NCI-H460 (cell line): ENCODE measurements around the gene MAP4. TPM values are rescaled to one million over a fixed set of nuclear protein-coding genes. Genes with fewer than 3 reads are reported as not detected.
A peak's percentile ranks its signal among the peaks of the same experiment; 100 is the strongest.
"Not testable (repeated sequence)": the region's sequence is repeated elsewhere in the genome, so short reads cannot be mapped to it uniquely, and the experiment has no call there.

Experiments used
- DNase-seq: peaks from one replicate; pipeline ENCODE4 v3.0.0-alpha.2; 2016; ENCODE audit warnings: low read depth; ENCODE audit errors: extremely low read depth
- total RNA-seq: library from RNA; depleted of rRNA; stranded (reverse); fragments of >200 nt; shearing (Covaris generic); gene quantifications from 2 replicates; pipeline ENCODE4 v1.2.3, GENCODE V29; 2014

MAP4 gene
- total RNA-seq, 1 experiment from 2014 or later, result 53.4 TPM

DNA sequence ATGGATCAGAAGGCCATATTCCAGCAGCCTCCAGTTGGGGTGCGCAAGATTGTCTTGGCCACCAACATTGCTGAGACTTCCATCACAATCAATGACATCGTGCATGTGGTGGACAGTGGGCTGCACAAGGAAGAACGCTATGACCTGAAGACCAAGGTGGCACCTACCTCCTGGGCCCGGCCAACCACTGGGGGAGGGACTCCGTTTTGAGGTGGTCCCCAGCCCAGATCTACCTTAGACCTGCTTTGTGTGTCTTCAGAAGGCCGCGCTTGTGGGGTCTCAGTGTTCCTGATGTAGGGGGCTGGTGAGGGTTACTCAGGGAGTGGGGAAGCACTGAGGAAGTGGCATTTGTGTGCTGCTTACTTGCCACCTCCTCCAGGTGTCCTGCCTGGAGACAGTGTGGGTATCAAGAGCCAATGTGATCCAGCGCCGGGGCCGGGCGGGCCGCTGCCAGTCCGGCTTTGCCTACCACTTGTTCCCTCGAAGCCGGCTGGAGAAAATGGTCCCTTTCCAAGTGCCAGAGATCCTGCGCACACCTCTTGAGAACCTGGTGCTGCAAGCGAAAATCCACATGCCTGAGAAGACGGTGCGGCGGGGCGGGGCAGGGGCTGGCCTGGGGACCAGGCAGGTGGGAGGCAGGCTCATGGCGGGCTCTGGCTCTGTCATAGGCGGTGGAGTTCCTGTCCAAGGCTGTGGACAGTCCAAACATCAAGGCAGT, 168.3 kb downstream of the MAP4 start:
- no peak for DNase-seq

DNA sequence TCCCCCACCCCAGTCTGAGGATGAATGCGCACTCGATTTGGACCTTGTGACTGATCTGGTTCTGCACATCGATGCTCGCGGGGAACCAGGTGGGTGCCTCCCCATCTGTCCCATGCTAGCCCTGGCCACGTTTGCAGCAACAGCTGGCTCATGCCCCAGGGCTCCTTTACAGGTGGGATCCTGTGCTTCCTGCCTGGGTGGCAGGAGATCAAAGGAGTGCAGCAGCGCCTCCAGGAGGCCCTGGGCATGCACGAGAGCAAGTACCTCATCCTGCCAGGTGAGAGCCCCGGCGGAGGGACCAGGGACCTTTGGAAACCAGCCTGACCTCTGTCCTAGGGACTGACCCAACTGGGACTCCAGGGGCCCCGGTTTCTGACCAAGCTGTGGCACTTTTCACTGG, 169.0 kb downstream of the MAP4 start:
- DNase-seq, result no peak

DNA sequence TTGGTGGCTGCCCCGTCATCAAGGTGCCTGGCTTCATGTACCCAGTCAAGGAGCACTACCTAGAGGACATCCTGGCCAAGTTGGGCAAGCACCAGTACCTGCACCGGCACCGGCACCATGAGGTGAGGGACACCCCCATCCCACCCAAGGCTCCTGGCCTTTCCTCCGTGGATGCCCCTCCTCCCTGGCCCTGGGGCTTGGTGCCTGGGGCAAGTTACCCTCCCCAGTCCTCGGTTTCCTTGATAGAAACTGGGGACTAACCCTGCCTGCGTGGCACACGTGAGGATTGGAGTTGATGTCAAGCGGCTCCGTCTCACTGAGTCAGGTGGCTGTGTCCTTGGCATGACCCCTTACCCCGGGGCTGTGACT, 169.4 kb downstream of the MAP4 start:
- DNase-seq, result no peak

DNA sequence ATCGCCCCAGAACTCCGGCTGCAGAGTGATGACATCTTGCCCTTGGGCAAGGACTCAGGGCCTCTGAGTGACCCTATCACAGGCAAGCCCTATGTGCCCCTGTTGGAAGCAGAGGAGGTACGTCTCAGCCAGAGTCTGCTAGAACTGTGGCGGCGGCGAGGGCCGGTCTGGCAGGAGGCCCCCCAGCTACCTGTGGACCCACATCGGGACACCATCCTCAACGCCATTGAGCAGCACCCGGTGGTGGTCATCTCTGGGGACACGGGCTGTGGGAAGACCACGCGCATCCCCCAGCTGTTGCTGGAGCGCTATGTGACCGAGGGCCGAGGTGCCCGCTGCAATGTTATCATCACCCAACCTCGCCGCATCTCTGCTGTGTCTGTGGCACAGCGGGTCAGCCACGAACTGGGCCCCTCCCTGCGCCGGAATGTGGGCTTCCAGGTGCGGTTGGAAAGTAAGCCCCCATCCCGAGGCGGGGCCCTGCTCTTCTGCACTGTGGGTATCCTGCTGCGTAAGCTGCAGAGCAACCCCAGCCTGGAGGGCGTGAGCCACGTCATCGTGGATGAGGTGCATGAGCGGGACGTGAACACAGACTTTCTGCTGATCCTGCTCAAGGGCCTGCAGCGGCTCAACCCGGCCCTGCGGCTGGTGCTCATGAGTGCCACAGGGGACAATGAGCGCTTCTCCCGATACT, 169.9 kb downstream of the MAP4 start:
- no peak for DNase-seq

DNA sequence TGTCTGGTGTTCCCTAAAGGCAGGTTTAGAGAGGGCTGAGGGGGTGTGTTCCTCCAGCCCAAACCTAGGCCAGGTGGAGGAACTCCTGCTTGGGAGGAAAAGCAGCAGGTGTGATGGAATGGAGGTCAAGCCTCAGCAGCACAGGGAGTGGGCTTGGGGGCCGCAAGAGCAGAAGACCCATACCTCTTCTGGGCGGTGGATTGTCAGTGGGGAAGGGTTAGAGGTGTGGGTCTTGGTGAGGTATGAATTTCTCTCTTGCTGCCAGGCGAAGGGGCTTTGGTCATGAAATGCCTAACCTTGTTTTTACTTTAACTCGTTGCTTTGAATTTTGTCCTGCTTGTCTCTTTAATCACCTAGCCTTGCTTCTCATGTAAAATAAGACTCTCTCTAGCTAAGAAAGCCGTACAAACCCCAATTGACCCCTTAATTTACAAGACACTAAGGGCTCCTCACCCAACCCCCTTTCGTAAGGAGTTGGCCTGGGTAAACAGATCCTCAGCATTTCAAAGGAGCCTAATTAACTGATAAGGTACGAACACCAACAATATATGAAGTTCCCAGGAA, 174.3 kb downstream of the MAP4 start:
- DNase-seq, result no peak

DNA sequence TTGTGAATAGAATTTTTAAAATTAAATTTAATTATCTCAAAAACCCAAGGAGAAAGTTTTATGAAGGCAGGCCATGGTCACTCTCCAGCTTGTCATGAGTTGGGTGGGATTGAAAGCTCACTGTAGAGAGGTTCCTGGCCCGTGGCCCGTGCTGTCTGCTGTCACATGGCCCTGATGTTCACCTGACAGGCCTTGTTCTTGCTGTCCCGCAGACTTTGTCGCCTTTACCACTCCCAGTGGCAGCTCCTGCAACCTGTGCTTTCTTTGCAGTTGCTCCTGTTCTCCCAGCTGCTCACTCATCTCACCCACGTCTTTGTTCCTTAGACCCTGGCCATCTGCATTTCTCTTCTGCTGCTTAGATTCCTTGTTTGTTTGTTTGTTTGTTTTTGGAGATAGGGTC, 177.7 kb downstream of the MAP4 start:
- DNase-seq, result no peak

DNA sequence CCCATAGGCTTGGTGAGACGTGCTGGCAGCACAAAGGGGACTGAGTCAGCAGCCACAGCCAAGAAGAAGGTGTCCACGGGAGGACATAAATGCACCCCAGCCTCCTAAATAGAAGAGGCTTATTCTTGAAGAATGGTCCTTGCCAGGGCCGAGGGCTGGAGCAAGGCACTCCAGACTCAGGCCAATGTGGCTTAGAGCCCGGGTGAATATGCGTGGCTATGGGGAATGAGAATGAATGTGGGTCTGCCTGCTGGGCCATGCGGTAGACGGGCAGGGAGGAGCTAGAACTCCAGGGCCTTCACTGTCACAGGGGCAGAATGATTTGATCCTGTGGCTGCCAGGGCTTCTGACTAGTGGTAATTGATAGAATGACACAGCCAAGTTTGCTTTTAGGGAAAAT, 179.2 kb downstream of the MAP4 start:
- DNase-seq, result no peak

DNA sequence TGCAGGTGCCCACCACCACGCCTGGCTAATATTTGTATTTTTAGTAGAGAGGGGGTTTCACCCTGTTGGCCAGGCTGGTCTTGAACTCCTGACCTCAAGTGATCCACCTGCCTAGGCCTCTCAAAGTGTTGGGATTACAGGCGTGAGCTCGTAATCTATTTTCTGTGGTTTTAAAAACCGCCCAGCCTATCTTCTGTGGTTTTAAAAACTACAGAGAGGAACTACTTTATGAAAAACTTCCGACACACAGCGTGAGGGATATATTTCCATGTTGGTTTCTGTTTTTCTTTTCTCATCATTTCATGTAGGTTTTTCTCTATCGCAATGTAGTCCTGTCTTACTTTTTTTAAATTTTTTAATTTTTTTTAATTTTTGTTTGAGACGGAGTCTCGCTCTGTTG, 186.7 kb downstream of the MAP4 start:
- DNase-seq, result not testable (repeated sequence)

DNA sequence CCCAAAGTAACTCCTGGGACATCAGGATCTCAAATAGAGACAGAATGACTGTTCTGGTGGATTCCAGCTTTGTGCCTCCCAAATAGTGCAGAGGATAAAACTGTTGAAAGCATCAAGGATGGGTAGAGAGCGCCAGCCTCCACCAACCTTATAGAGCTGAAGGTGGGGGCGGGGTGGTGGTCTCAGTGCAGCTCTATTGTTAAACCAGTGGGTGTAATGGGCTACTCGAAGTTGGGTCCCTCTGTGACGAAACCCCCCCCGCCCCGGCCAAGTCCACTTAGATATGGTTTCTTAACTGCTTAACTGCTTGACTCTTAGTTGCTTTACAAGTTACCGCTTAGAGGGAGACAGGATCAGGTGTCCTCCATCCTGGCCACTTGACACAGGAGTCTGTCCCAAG, 190.6 kb downstream of the MAP4 start:
- no peak for DNase-seq

DNA sequence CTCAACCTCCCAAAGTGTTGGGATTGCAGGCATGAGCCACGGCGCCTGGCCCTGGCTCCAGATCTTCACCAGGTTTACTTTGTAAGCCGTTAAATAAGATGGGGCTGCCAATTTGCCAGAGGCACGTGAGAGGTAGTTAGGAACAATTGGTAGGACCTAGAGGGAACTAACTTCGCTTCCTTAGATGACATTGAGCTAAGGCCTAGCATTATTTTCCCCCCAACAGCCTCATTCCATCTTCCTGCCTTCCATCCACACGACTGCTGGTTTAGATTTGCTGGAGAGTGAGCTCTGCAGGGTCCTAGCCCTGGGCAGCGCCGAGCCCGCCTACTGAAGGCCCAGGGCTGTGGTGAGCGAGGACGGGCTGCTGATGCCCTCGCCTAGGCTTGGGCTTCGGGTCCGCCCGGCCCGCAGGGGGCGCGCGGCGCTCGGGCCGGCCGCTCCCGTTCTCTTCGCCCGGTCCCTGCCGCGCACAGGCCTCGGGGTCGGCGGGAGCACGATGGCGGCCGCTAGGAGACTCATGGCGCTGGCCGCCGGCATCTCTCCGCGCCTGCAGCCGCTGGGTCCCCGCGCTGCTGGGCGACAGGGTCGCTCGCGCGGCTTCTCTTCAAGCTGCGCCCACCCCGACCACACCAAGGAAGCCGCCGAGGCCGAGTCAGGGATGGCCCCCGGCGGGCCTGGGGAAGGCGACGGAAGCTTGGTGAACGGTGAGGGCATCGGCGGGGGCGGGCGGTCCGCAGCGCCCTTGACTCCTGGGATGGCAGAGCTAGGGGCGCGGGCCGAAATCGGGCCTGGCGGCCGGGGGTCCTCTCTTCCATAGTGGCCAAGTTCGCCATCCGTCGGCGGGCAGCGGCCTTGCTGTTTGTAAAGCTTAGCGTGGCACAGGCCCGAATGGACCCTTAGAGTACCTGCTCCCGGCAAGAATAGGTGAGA, 191.4 kb downstream of the MAP4 start:
- peak; percentile 61 for DNase-seq

DNA sequence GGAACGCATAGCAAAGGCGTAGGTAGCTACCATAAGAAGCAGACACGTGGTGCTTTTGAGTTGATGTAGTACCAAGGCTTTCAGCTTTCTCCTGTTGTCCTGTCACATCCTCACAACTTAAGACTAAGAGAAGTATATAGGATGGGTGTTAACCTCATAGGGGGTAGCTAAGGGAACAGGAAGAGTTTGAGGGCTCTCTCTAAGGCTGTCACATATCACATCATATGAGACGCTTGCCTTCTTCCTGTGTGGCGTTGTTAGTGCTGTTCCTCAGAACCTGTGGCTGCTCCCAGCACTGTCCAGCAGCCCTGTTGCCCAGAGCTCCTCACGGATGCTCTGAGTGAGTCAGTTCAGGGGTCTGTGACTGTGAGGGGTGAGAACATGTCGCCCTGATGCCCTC, 198.6 kb downstream of the MAP4 start:
- DNase-seq, result no peak

DNA sequence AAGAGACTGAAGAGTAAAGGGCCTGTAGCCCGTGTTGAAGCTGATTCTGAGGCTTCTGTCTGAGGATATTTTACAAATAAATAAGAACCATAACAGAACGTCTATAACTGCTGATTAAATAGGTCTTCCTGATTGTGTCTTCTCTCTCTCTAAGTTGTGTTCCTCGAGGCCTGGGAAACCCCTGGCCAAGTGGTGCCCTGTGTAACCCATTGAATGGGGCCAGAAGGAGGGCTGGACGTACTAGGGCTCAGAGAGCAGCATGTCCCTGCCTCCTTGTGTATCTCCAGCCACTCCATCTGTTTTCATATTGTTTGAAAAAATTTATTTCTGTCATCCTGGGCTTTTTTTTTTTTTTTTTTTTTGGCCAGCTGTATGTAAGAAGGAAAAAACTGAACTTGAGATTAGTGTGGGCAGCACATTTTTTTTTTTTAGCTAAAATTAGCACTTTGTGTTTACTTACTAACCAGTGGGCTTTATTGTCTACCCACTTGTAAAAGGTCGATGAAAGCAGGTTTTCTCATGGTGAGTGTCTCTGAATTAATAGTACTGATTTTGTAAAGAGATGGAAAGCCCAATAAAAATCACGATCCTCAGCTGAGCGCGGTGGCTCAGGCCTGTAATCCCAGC, 202.6 kb downstream of the MAP4 start:
- no peak for DNase-seq

DNA sequence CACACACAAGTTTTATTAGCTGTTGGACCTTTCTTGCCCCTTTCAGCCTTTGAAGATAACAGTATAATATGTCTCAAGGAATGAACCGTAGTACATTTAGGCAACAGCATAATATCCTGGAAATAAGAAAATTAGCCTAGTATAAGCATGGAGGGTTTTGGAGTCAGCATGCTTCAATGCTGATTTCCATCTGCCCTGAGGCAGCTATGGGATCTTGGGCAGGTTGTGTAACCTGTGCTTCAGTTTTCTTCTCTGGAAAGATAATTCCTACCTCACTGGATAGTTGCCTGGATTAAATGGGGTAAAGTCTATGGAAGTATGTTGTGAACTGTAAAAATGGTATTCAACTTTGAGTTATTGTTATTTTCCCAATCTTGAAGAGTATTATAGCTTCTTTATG, 211.6 kb downstream of the MAP4 start:
- DNase-seq, result no peak

DNA sequence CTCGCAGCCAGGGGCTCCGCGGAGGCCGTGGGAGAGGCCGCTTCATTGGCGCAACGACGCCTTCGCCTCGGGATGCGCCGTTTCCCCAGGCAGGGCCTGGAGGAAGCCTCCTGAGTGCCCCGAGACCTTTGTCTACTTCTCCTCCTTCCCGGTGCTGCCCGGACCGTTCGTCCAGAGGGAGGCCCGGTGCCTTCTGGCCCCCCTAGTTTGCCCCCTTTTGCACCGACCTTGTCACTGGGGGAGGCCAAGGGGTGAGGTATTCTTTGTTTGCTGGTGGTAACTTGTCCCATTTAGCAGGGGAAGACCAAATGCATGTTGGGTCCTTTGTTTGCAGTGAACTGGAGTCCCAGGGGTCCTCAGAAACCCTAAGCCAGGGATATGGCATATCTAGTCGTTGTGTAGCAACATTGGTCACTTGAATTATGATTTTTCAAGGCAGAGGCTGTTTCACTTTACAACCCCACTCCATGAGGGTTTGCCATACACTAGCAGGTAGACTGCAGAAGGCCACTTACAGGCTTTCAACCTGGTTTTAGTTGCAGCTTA, 212.7 kb downstream of the MAP4 start:
- no peak for DNase-seq

DNA sequence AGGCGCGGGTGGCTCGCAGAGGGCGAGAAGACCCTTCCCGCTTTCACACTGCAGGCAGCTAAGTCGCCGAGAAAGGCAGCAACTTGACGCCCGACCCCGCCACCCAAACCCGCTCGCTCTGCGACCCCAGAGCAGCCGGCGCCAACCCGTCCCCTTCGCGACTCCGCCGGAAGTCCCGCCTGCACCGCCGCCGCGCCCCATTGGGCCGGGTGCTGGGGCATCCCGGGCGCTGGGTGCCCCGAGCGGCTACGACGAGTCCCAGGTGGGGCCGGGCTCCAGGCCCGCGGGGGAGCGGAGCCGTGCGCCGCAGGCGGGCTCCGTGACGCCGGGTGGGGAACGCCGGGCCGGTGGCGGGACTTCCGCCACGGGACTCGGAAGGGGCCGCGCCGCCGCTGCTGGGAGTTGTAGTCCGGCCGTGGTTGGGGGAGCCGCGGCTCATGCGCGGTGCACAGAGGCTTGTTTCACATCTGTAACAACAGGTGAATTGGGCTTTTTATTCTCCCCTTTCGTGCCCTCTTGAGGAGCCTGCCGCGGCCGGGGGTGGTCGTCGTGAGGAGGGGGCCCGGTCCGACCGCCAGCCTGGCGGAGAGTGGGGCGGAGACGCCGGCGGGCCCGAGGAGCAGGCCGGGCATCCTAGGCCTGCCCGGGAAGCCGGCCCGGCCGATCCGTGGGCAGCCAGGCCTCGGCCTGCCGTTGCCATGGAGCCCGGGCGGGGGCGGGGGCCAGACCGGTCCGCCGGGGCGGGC, 213.3 kb downstream of the MAP4 start, which contains the start of gene DHX30:
Gene DHX30, plus strand, starts transcription at position 405 of the 746 bp plus-strand sequence. CDS start 7,546 bp downstream, outside the sequence.
- DNase-seq, result peak; percentile 63
